Measurements from ENCODE around the gene ARHGAP36.

ARHGAP36 gene

GRCh38 chrX:131083510-131084142, 25.5 kb downstream of the ARHGAP36 start:
- no peak for DNase-seq (ENCODE audit: low read depth in 2 of 2)
- no peak overlapping the region for H3K4me3 ChIP-seq (replicated peaks in 1 of 2; ENCODE audit: low read depth in 2 of 2, low read length in 2 of 2)
- no peak for TF ChIP-seq CTCF (IDR thresholded peaks at IDR 0.05; ENCODE audit: low read depth, low read length)

- no peak for DNase-seq (ENCODE audit: low read depth in 2 of 2)
Observed at GRCh38 chrX:131084145-131084544, 26.0 kb downstream of the ARHGAP36 start.

GRCh38 chrX:131136776-131137175, 78.6 kb downstream of the ARHGAP36 start:
- TF ChIP-seq CTCF (IDR thresholded peaks at IDR 0.05; ENCODE audit: low read depth, low read length): no peak
- H3K4me3 ChIP-seq (replicated peaks in 1 of 2; ENCODE audit: low read depth in 2 of 2, low read length in 2 of 2): no peak overlapping the region
- no peak for DNase-seq (ENCODE audit: low read depth in 2 of 2)

More at GRCh38 chrX:131084145-131084544, 26.0 kb downstream of the ARHGAP36 start:
- H3K4me3 ChIP-seq (replicated peaks in 1 of 2; ENCODE audit: low read depth in 2 of 2, low read length in 2 of 2): no peak overlapping the region
- no peak for TF ChIP-seq CTCF (IDR thresholded peaks at IDR 0.05; ENCODE audit: low read depth, low read length)

- no peak for DNase-seq (ENCODE audit: low read depth in 2 of 2)
- H3K4me3 ChIP-seq (replicated peaks in 1 of 2; ENCODE audit: low read depth in 2 of 2, low read length in 2 of 2): no peak overlapping the region
- TF ChIP-seq CTCF (IDR thresholded peaks at IDR 0.05; ENCODE audit: low read depth, low read length): no peak
Observed at GRCh38 chrX:131139072-131139471, 80.9 kb downstream of the ARHGAP36 start.
